ENCODE data around the gene RIC8B.

RIC8B gene

DNA sequence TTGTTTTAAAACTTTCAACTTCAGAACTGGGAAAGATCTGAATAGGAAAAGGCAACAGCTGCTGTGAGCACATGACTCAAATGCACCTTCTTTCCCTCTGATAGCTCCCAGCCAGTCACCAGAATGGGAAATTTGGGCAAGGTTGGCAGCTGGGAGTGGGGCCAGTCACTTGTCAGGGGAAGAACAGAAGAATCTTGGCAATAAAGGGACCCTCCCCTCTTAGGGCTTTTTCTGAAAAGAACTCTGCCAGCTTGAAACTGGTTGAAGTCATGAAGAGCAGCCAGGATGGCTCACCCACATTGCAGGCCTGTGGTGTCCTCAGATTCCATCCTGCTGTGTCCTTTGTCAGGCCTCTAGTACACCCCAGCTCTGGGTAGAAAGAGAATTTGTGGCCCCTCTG is 10.3 kb upstream of the RIC8B start:
- H3K27me3 Mint-ChIP-seq (ENCODE audit: low read depth, poor library complexity), result peaks cover 4% of the 10 kb centered on the region
- no peaks in the 10 kb centered on the region for H3K36me3 Mint-ChIP-seq (ENCODE audit: low read depth)
- TF ChIP-seq, protein P1, sequence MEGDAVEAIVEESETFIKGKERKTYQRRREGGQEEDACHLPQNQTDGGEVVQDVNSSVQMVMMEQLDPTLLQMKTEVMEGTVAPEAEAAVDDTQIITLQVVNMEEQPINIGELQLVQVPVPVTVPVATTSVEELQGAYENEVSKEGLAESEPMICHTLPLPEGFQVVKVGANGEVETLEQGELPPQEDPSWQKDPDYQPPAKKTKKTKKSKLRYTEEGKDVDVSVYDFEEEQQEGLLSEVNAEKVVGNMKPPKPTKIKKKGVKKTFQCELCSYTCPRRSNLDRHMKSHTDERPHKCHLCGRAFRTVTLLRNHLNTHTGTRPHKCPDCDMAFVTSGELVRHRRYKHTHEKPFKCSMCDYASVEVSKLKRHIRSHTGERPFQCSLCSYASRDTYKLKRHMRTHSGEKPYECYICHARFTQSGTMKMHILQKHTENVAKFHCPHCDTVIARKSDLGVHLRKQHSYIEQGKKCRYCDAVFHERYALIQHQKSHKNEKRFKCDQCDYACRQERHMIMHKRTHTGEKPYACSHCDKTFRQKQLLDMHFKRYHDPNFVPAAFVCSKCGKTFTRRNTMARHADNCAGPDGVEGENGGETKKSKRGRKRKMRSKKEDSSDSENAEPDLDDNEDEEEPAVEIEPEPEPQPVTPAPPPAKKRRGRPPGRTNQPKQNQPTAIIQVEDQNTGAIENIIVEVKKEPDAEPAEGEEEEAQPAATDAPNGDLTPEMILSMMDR (IDR thresholded peaks at IDR 0.05), result no peak
- no peak overlapping the region for H3K4me3 Mint-ChIP-seq
- no peak overlapping the region for H3K27ac Mint-ChIP-seq
- H3K4me1 Mint-ChIP-seq, result peaks cover 53% of the 10 kb centered on the region
- DNase-seq, result no peak
- H3K9me3 Mint-ChIP-seq, result no peaks in the 10 kb centered on the region

DNA sequence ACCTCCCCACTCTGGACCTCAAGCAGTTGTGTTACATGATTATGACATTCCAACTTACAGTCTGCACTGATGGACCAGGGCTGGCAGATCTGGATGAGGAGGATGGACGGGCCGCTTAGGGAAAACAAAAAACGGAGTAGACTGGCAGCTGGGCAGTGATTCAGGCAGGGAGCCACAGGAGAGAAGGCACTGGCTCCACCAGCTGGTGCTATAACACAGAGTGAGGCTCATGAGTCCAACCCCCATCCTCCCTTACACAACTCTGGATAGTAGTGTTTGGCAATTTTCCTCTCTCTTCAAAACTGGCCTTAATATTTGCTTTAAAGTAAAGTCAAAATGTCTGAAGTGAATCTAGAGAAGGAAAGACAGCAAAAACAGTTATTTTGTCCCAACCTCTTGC is 9.7 kb upstream of the RIC8B start:
- Mint-ChIP-seq H3K36me3 (ENCODE audit: low read depth) (no peaks in the 10 kb centered on the region), H3K4me1 (peaks cover 53% of the 10 kb centered on the region), H3K4me3 (no peak overlapping the region), H3K27ac (peak overlapping the region; percentile 13), H3K27me3 (ENCODE audit: low read depth, poor library complexity) (peaks cover 4% of the 10 kb centered on the region), H3K9me3 (no peaks in the 10 kb centered on the region)
- TF ChIP-seq, protein P1 (IDR thresholded peaks at IDR 0.05), result no peak
- no peak for DNase-seq

DNA sequence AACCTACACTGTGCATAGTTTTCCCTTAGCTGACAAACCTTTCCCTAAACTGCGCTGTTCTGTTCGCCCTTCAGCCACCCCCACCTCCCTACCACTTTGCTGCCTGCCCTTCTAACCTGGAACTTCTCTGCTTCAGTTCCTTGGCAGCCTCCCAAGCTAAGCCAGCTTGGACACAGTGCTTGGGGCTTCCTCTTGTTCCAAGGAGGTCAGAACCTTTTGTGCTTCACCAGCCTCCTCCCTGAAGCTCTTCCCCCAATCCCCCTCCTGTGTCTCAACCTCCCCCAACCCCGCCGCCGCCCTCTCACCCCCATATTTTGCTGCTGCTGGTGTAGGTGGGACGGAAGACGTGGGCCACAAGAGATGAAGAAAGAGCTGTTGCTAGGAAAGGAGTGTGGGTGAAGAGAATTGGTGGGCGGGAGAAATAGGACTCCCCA is 8.1 kb upstream of the RIC8B start:
- Mint-ChIP-seq H3K27ac (peak overlapping the region; percentile 62), H3K4me1 (peaks cover 43% of the 10 kb centered on the region), H3K27me3 (ENCODE audit: low read depth, poor library complexity) (peaks cover 4% of the 10 kb centered on the region), H3K36me3 (ENCODE audit: low read depth) (no peaks in the 10 kb centered on the region), H3K4me3 (peak overlapping the region; percentile 19), H3K9me3 (no peaks in the 10 kb centered on the region)
- TF ChIP-seq, protein P1 (IDR thresholded peaks at IDR 0.05), result no peak
- DNase-seq, result no peak

DNA sequence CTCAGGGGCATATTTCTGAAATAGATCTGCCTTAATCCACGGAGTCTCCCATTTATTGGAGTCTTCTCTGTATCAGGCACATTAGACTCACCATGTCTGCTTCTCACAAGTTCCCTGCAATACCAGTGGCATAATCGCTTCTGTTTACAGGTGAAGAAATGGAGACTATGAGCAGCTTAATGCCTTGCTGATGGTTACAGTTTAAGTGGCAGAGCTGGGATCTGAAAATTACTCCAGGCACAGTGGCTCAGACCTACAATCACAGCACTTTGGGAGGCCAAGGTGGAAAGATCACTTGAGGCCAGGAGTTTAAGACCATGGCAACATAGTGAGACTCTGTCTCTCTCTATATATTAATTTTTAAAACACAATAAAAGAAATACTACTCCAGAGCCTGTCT is 7.3 kb upstream of the RIC8B start:
- peak overlapping the region; percentile 72 for H3K27ac Mint-ChIP-seq
- DNase-seq, result no peak
- H3K36me3 Mint-ChIP-seq (ENCODE audit: low read depth), result no peaks in the 10 kb centered on the region
- TF ChIP-seq, protein P1 (IDR thresholded peaks at IDR 0.05), result no peak
- peaks cover 4% of the 10 kb centered on the region for H3K27me3 Mint-ChIP-seq (ENCODE audit: low read depth, poor library complexity)
- no peaks in the 10 kb centered on the region for H3K9me3 Mint-ChIP-seq
- H3K4me3 Mint-ChIP-seq, result no peak overlapping the region
- H3K4me1 Mint-ChIP-seq, result peaks cover 43% of the 10 kb centered on the region

DNA sequence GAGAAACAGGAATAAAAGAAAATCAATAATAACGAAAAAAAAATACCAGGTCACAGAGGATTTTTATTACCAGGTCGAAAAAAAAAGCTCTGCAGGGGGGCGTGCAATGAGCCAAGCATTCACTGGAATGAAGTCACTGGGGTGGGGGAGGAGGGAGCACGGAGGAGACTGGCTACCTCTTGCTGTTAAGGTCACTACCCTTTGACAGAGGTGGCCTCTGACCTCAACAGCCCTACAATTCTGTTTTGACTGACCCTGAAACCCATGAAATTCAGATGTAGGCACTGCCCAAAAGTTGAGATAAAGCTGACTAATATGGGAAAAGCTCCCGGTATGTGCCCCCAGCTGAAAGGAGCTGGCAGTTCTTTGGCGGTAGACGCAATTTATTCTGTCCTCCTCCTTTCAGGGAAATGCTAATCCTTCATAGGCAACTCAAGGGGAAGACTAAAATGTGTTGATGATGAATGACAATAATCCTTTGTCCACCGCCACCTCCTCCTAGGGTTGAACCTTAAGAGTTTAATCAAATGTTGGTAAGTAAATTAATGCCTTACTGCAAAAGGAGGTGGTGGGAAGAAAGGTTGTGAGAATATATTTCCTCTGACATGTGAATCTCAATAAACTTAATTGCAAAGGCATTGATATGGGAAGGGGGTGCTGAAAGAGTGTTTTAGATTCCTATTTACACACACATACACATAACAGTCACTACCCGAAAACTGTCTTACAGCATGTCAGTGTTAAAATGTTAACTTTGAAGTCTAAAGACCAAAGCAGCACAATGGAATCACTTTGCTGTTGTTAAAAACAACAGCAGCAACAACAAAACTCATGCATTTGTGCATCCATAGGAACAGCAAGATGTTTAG is 6.3 kb upstream of the RIC8B start:
- Mint-ChIP-seq H3K4me3 (peak overlapping the region; percentile 48), H3K36me3 (ENCODE audit: low read depth) (no peaks in the 10 kb centered on the region), H3K27ac (peak overlapping the region; percentile 38), H3K4me1 (peaks cover 43% of the 10 kb centered on the region), H3K9me3 (no peaks in the 10 kb centered on the region), H3K27me3 (ENCODE audit: low read depth, poor library complexity) (no peaks in the 10 kb centered on the region)
- peak; percentile 49 for DNase-seq
- TF ChIP-seq, protein P1 (IDR thresholded peaks at IDR 0.05), result no peak

DNA sequence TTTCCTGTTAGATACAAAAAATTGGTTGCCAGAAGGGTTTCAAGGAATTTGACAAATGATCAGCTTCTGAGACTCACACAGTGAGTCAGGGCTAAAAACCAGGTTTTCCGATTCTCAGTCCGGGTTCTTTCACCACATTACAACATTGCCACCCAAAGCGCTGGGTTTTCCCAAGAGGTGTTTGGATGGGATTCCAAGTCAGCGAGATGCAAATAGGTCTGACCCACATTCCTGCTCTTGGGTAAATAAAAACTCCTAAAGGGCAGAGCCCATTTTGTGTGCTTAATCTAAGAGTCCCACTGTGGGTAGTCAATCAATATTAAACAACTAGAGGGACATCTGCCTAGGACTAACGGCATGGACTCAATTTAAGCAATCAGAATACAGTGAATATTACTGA is 5.4 kb upstream of the RIC8B start:
- Mint-ChIP-seq H3K4me3 (no peak overlapping the region), H3K27ac (no peak overlapping the region)

More for the DNA sequence above, 5.4 kb upstream of the RIC8B start:
- H3K4me1 Mint-ChIP-seq, result peaks cover 51% of the 10 kb centered on the region
- H3K27me3 Mint-ChIP-seq (ENCODE audit: low read depth, poor library complexity), result no peaks in the 10 kb centered on the region
- no peaks in the 10 kb centered on the region for H3K36me3 Mint-ChIP-seq (ENCODE audit: low read depth)
- TF ChIP-seq, protein P1 (IDR thresholded peaks at IDR 0.05), result no peak
- H3K9me3 Mint-ChIP-seq, result no peaks in the 10 kb centered on the region
- DNase-seq, result no peak

Data from nephron progenitor cell (in vitro differentiated cells).